ENCODE data around the gene TMEM132C.

Gene TMEM132C

GRCh38 chr12:128415036-128415560 lies 148.1 kb downstream of the TMEM132C start:
- no peak for DNase-seq (ENCODE audit: low read depth, low spot score)

GRCh38 chr12:128418944-128419343 lies 152.0 kb downstream of the TMEM132C start:
- no peak for DNase-seq (ENCODE audit: low read depth, low spot score)

- DNase-seq (ENCODE audit: low read depth, low spot score), result no peak
These were observed 153.2 kb downstream of the TMEM132C start for GRCh38 chr12:128420163-128420562.

- DNase-seq (ENCODE audit: low read depth, low spot score), result no peak
These were observed 154.4 kb downstream of the TMEM132C start for GRCh38 chr12:128421375-128421774.

- no peak for DNase-seq (ENCODE audit: low read depth, low spot score)
These were observed 156.2 kb downstream of the TMEM132C start for GRCh38 chr12:128423205-128423604.

- no peak for DNase-seq (ENCODE audit: low read depth, low spot score)
These were observed 158.0 kb downstream of the TMEM132C start for GRCh38 chr12:128424931-128425431.

- no peak for DNase-seq (ENCODE audit: low read depth, low spot score)
These were observed 158.8 kb downstream of the TMEM132C start for GRCh38 chr12:128425666-128426331.

- no peak for DNase-seq (ENCODE audit: low read depth, low spot score)
These were observed 159.5 kb downstream of the TMEM132C start for GRCh38 chr12:128426511-128426910.

- no peak for DNase-seq (ENCODE audit: low read depth, low spot score)
These were observed 172.8 kb downstream of the TMEM132C start for GRCh38 chr12:128439796-128440195.

GRCh38 chr12:128442096-128442495 lies 175.1 kb downstream of the TMEM132C start:
- no peak for DNase-seq (ENCODE audit: low read depth, low spot score)

GRCh38 chr12:128444598-128444997 lies 177.6 kb downstream of the TMEM132C start:
- DNase-seq (ENCODE audit: low read depth, low spot score), result no peak

GRCh38 chr12:128445415-128446127 lies 178.6 kb downstream of the TMEM132C start:
- no peak for DNase-seq (ENCODE audit: low read depth, low spot score)

GRCh38 chr12:128449146-128449894 lies 182.3 kb downstream of the TMEM132C start:
- DNase-seq (ENCODE audit: low read depth, low spot score), result no peak

- no peak for DNase-seq (ENCODE audit: low read depth, low spot score)
These were observed 183.8 kb downstream of the TMEM132C start for GRCh38 chr12:128450810-128451209.

GRCh38 chr12:128455851-128456250 lies 188.9 kb downstream of the TMEM132C start:
- no peak for DNase-seq (ENCODE audit: low read depth, low spot score)

GRCh38 chr12:128456922-128457321 lies 190.0 kb downstream of the TMEM132C start:
- no peak for DNase-seq (ENCODE audit: low read depth, low spot score)

GRCh38 chr12:128458301-128458974 lies 191.5 kb downstream of the TMEM132C start:
- no peak for DNase-seq (ENCODE audit: low read depth, low spot score)

GRCh38 chr12:128459067-128459466 lies 192.1 kb downstream of the TMEM132C start:
- DNase-seq (ENCODE audit: low read depth, low spot score), result no peak

GRCh38 chr12:128463881-128464280 lies 196.9 kb downstream of the TMEM132C start:
- no peak for DNase-seq (ENCODE audit: low read depth, low spot score)

- no peak for DNase-seq (ENCODE audit: low read depth, low spot score)
These were observed 200.9 kb downstream of the TMEM132C start for GRCh38 chr12:128467882-128468281.

- DNase-seq (ENCODE audit: low read depth, low spot score), result no peak
These were observed 202.0 kb downstream of the TMEM132C start for GRCh38 chr12:128468926-128469325.

GRCh38 chr12:128471491-128471890 lies 204.5 kb downstream of the TMEM132C start:
- DNase-seq (ENCODE audit: low read depth, low spot score), result no peak

Data from activated naive CD8-positive, alpha-beta T cell treated with anti-CD3 and anti-CD28 coated beads, Interleukin-2, amount 50 U/mL, for 16 hours (primary cell).